Measurements from ENCODE around the gene ST6GAL1. TPM values are rescaled to one million over a fixed set of nuclear protein-coding genes. Genes with fewer than 3 reads are reported as not detected.
A peak's percentile ranks its signal among the peaks of the same experiment; 100 is the strongest.

ST6GAL1 gene
- total and polyA plus RNA-seq, 2 of the 13 experiments (the other 11 are each of a cell fraction or from before 2014, with no cell fraction given): 79.9 to 164 TPM

- no peak for TF ChIP-seq ZNF251 (CRISPR knock-in tag; IDR thresholded peaks at IDR 0.05)
- TF ChIP-seq ZNF841 (CRISPR knock-in tag; IDR thresholded peaks at IDR 0.05; ENCODE audit: borderline replicate concordance): no peak
Measured at GRCh38 chr3:187042874-187043458, 112.6 kb downstream of the ST6GAL1 start (continued).

DNA sequence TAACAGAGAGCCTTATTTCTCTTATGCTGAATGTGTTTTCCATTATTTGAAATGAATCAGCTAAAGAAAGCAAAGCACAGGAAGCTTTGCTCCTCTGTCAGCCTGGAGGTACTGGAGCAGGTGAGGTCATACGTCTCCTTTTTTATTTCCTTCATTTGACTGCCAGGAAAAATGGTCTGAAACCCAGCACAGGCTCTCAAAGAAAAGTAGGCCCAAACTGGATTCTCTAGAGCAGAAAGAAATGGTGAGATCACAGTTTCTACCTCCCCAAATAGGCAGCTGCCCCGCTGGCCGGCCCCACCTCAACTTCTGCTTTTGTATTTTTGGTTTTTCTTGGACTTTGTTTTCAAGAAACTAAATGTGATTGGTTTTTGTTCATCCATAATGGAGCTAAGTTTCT lies 113.9 kb downstream of the ST6GAL1 start:
- POLR2A ChIA-PET: interaction anchor here (0.9 kb wide), 1 partner anchor 112 kb away, joined by 4 read pairs; no protein-coding TSS in a partner anchor
- Histone ChIP-seq H3K27me3 (ENCODE audit: control insufficient read depth in 1 of 2, insufficient read depth in 2 of 2, low read length in 2 of 2) (no peaks in the 10 kb centered on the region; a peak in 1 of 5 replicates), H3K27ac (ENCODE audit: extremely low read length, insufficient read depth, low read length) (peak overlapping the region; percentile 99), H3K4me2 (ENCODE audit: low read depth, low read length) (peak overlapping the region; percentile 100), H4K20me1 (ENCODE audit: insufficient read depth, low read length) (peaks cover 17% of the 10 kb centered on the region), H3K36me3 (replicated peaks in 1 of 2; ENCODE audit: control insufficient read depth in 1 of 2, insufficient read depth in 2 of 2, low read length in 2 of 2) (peaks cover 16 to 46% of the 10 kb centered on the region in 2 experiments), H3K4me3 (replicated peaks in 1 of 3; ENCODE audit: insufficient read depth in 1 of 3, low read depth in 2 of 3, low read length in 3 of 3) (peak overlapping the region; percentile 32 to 62 (median 34); a peak in 5 of 6 replicates), H3K9ac (ENCODE audit: insufficient read depth, low read depth, low read length) (peak overlapping the region; percentile 69), H3K79me2 (ENCODE audit: insufficient read depth, low read length) (peaks cover 91% of the 10 kb centered on the region), H3K4me1 (ENCODE audit: insufficient read depth, low read length) (peaks cover 96% of the 10 kb centered on the region), H3K9me3 (ENCODE audit: low read length) (no peaks in the 10 kb centered on the region), H2AFZ (ENCODE audit: low read length) (no peak overlapping the region)
- no peak for ATAC-seq
- intact Hi-C loops (cut with micrococcal nuclease; ENCODE audit: unreplicated experiment) (loop anchor here (5.0 kb wide), 2 partner anchors 67 to 112 kb away; partner anchors contain the start of gene ST6GAL1), in situ Hi-C loops (cut with HindIII; ENCODE audit: extremely low pct_ligation_motif_present, low pct_unique_long_range_greater_than_20kb) (no loop called here)
- DNase-seq (ENCODE audit: low spot score): no peak
- no TSS peak for BruUV-seq (replicated peaks)
- CTCF ChIA-PET (ENCODE audit: low intra/inter-chr PET ratio, low total read pairs): no interaction called here
- no peak for FAIRE-seq
- 74% methylated on average over 3 of the region's 3 CpGs for WGBS (ENCODE audit: low lambda C conversion rate)
- TF ChIP-seq ZIK1 (CRISPR knock-in tag; IDR thresholded peaks at IDR 0.05; ENCODE audit: borderline replicate concordance, low read depth) (no peak), CCAR2 (optimal IDR thresholded peaks at IDR 0.05; ENCODE audit: low read depth, low read length) (no peak), STAG1 (CRISPR knock-in tag; IDR thresholded peaks at IDR 0.05) (no peak), ZBTB7B (CRISPR knock-in tag; IDR thresholded peaks at IDR 0.05) (no peak), ZNF44 (CRISPR knock-in tag; IDR thresholded peaks at IDR 0.05) (no peak), ETS1 (CRISPR knock-in tag; IDR thresholded peaks at IDR 0.05) (no peak), RBM22 (optimal IDR thresholded peaks at IDR 0.05; ENCODE audit: low read length) (no peak), TOPORS (CRISPR knock-in tag; IDR thresholded peaks at IDR 0.05) (no peak), ZNF460 (CRISPR knock-in tag; IDR thresholded peaks at IDR 0.05; ENCODE audit: borderline replicate concordance) (no peak), MBNL3 (CRISPR knock-in tag; conservative IDR thresholded peaks at IDR 0.05) (no peak), ZNF33B (CRISPR knock-in tag; IDR thresholded peaks at IDR 0.05) (no peak), ZNF550 (CRISPR knock-in tag; IDR thresholded peaks at IDR 0.05; ENCODE audit: borderline replicate concordance) (no peak), CREB1 (IDR thresholded peaks at IDR 0.05) (no peak), CREB1 (CRISPR knock-in tag; IDR thresholded peaks at IDR 0.05) (no peak)
- TF ChIP-seq, protein P1, sequence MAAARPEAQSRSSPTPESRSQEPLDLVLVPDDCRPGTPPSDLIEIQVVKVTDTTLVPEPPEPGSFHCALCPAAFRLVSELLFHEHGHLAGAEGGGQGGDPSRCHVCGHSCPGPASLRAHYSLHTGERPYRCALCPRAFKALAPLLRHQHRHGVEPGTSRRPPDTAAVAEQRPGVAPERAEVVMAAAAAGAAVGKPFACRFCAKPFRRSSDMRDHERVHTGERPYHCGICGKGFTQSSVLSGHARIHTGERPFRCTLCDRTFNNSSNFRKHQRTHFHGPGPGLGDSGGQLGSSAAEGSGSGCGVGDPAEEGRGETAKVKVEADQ (CRISPR knock-in tag; IDR thresholded peaks at IDR 0.05; ENCODE audit: borderline replicate concordance): no peak
- TF ChIP-seq, protein P2, sequence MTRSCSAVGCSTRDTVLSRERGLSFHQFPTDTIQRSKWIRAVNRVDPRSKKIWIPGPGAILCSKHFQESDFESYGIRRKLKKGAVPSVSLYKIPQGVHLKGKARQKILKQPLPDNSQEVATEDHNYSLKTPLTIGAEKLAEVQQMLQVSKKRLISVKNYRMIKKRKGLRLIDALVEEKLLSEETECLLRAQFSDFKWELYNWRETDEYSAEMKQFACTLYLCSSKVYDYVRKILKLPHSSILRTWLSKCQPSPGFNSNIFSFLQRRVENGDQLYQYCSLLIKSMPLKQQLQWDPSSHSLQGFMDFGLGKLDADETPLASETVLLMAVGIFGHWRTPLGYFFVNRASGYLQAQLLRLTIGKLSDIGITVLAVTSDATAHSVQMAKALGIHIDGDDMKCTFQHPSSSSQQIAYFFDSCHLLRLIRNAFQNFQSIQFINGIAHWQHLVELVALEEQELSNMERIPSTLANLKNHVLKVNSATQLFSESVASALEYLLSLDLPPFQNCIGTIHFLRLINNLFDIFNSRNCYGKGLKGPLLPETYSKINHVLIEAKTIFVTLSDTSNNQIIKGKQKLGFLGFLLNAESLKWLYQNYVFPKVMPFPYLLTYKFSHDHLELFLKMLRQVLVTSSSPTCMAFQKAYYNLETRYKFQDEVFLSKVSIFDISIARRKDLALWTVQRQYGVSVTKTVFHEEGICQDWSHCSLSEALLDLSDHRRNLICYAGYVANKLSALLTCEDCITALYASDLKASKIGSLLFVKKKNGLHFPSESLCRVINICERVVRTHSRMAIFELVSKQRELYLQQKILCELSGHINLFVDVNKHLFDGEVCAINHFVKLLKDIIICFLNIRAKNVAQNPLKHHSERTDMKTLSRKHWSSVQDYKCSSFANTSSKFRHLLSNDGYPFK (CRISPR knock-in tag; IDR thresholded peaks at IDR 0.05; ENCODE audit: borderline replicate concordance): no peak

Data from HepG2 (cell line).